HG03175 (cell line): Measurements from ENCODE around the gene MS4A10.

Experiments
- ATAC-seq: cut with Tn5 transposase; IDR thresholded peaks from one replicate; pipeline ENCODE4 v1.9.1; 2021; ENCODE audit warnings: mild to moderate bottlenecking, moderate library complexity; ENCODE audit not compliant: unreplicated experiment

MS4A10 gene

GRCh38 chr11:60847281-60847680 is 62.1 kb downstream of the MS4A10 start:
- ATAC-seq: no peak

- ATAC-seq: no peak
Measured at GRCh38 chr11:60847896-60848295, 62.8 kb downstream of the MS4A10 start.

GRCh38 chr11:60848714-60849151 is 63.6 kb downstream of the MS4A10 start:
- ATAC-seq: no peak

GRCh38 chr11:60849641-60850520 is 64.7 kb downstream of the MS4A10 start:
- ATAC-seq: no peak
